Liver (tissue), 9 donors: ENCODE data around the gene KIF26A. TPM values are rescaled to one million over a fixed set of nuclear protein-coding genes. Genes with fewer than 3 reads are reported as not detected.

Experiments
- DNase-seq: peaks from one replicate; pipeline ENCODE4 v3.0.0-alpha.2; 2017; ENCODE audit warnings: low spot score
- H3K27ac ChIP-seq, 2 donors: one replicate each; pipeline ENCODE4 v1.7.0; 2013; ENCODE audit warnings: inconsistent platforms in 2 of 2, low read length in 2 of 2, control low read depth in 1 of 2, low read depth in 1 of 2, mild to moderate bottlenecking in 1 of 2
- H3K27me3 ChIP-seq, 4 donors: one replicate each; pipeline versions ENCODE4 v1.6.1 to v1.7.0; 2013; ENCODE audit warnings: low read length in 3 of 4, inconsistent platforms in 1 of 4, mild to moderate bottlenecking in 1 of 4, moderate library complexity in 1 of 4; ENCODE audit not compliant: control insufficient read depth in 4 of 4, insufficient read depth in 4 of 4
- H3K36me3 ChIP-seq, 4 donors: one replicate each; pipeline versions ENCODE4 v1.6.1 to v1.7.0; 2013; ENCODE audit warnings: low read length in 3 of 4, mild to moderate bottlenecking in 3 of 4, low read depth in 1 of 4, moderate library complexity in 1 of 4; ENCODE audit not compliant: control insufficient read depth in 4 of 4, insufficient read depth in 3 of 4
- H3K4me1 ChIP-seq, 4 donors: one replicate each; pipeline versions ENCODE4 v1.6.1 to v1.7.0; 2013; ENCODE audit warnings: low read length in 3 of 4, mild to moderate bottlenecking in 3 of 4, moderate library complexity in 1 of 4; ENCODE audit not compliant: control insufficient read depth in 4 of 4, insufficient read depth in 4 of 4
- H3K4me3 ChIP-seq, 3 donors: one replicate each; pipeline versions ENCODE4 v1.6.1 to v1.7.0; 2013; ENCODE audit warnings: low read length in 3 of 3, control low read depth in 1 of 3, low read depth in 1 of 3, mild to moderate bottlenecking in 1 of 3
- H3K9ac ChIP-seq, 2 donors: one replicate each; pipeline ENCODE4 v1.7.0; 2013; ENCODE audit warnings: low read length in 2 of 2, mild to moderate bottlenecking in 2 of 2, moderate library complexity in 2 of 2, control low read depth in 1 of 2, low read depth in 1 of 2
- H3K9me3 ChIP-seq, 4 donors: one replicate each; pipeline versions ENCODE4 v1.6.1 to v1.7.0; 2013; ENCODE audit warnings: low read length in 3 of 4; ENCODE audit not compliant: control insufficient read depth in 4 of 4
- EGR1 ChIP-seq, 2 donors: IDR thresholded peaks; 2 replicates each; pipeline ENCODE4 v1.6.1; 2016 to 2018; ENCODE audit warnings: antibody characterized with exemption in 2 of 2, low read depth in 2 of 2
- FOXA1 ChIP-seq: IDR thresholded peaks from 2 replicates; pipeline ENCODE4 v1.6.1; 2016; ENCODE audit warnings: antibody characterized with exemption
- FOXA2 ChIP-seq: IDR thresholded peaks from 2 replicates; pipeline ENCODE4 v1.6.1; 2016; ENCODE audit warnings: antibody characterized with exemption
- GABPA ChIP-seq, 2 donors: IDR thresholded peaks in 1 of 2; conservative IDR thresholded peaks in 1 of 2; 2 replicates each; pipeline ENCODE4 v1.6.1; 2016; ENCODE audit warnings: antibody characterized with exemption in 2 of 2, mild to moderate bottlenecking in 1 of 2, moderate library complexity in 1 of 2
- HNF4A ChIP-seq, 2 donors: conservative IDR thresholded peaks; 2 replicates each; pipeline ENCODE4 v1.6.1; 2016; ENCODE audit warnings: antibody characterized with exemption in 2 of 2, mild to moderate bottlenecking in 2 of 2
- HNF4G ChIP-seq: IDR thresholded peaks from 2 replicates; pipeline ENCODE4 v1.6.1; 2016; ENCODE audit warnings: antibody characterized with exemption
- JUND ChIP-seq, 2 donors: IDR thresholded peaks; 2 replicates each; pipeline ENCODE4 v1.6.1; 2016; ENCODE audit warnings: antibody characterized with exemption in 2 of 2
- NR2F2 ChIP-seq: IDR thresholded peaks from 2 replicates; pipeline ENCODE4 v1.6.1; 2016; ENCODE audit warnings: antibody characterized with exemption
- RAD21 ChIP-seq, 2 donors: IDR thresholded peaks; 2 replicates each; pipeline ENCODE4 v1.6.1; 2016; ENCODE audit warnings: antibody characterized with exemption in 2 of 2, mild to moderate bottlenecking in 2 of 2
- REST ChIP-seq: IDR thresholded peaks from 2 replicates; pipeline ENCODE4 v1.6.1; 2016; ENCODE audit warnings: antibody characterized with exemption, mild to moderate bottlenecking
- RXRA ChIP-seq, 2 donors: IDR thresholded peaks; 2 replicates each; pipeline ENCODE4 v1.6.1; 2017 to 2018; ENCODE audit warnings: antibody characterized with exemption in 2 of 2, mild to moderate bottlenecking in 1 of 2
- SP1 ChIP-seq: IDR thresholded peaks from 2 replicates; pipeline ENCODE4 v1.6.1; 2018; ENCODE audit warnings: antibody characterized with exemption, mild to moderate bottlenecking
- TAF1 ChIP-seq: conservative IDR thresholded peaks from 2 replicates; pipeline ENCODE4 v1.6.1; 2016; ENCODE audit warnings: antibody characterized with exemption, mild to moderate bottlenecking
- YY1 ChIP-seq: IDR thresholded peaks from 2 replicates; pipeline ENCODE4 v1.6.1; 2016; ENCODE audit warnings: antibody characterized with exemption, mild to moderate bottlenecking
- ZBTB33 ChIP-seq: IDR thresholded peaks from 2 replicates; pipeline ENCODE4 v1.6.1; 2016; ENCODE audit warnings: antibody characterized with exemption
- WGBS: extraction: QIAGEN DNeasy Blood & Tissue Kit; methylation state at CpG from one replicate; pipeline ENCODE4 v1.1.7; 2013; 5-methylcytosine and 5-hydroxymethylcytosine counted together
- polyA plus RNA-seq, 2 donors: library from polyadenylated mRNA; stranded (reverse) in 1 of 2; unstranded in 1 of 2; fragments of 200-250 nt in 1 of 2; fragments of >200 nt in 1 of 2; fragmentation: Nextera tagmentation in 1 of 2; extraction: Ambion mirVana in 1 of 2; gene quantifications; one replicate each; pipeline versions ENCODE4 v1.2.1 to v1.2.3, GENCODE V29; 2013 to 2015
- total RNA-seq, 2 donors: library from RNA; depleted of rRNA; stranded (reverse); fragments of >200 nt; gene quantifications; one replicate each; pipeline ENCODE4 v1.2.3, GENCODE V29; 2014
- TF ChIP-seq, protein P1 (sequence below): fragments of 150-350 bp; IDR thresholded peaks from 2 replicates; pipeline ENCODE4 v1.5.1; 2017; ENCODE audit warnings: improper control_type of control experiment, low read depth, low read length; ENCODE audit not compliant: missing input control
- TF ChIP-seq, protein P2 (sequence below): IDR thresholded peaks from 2 replicates; pipeline ENCODE4 v1.6.1; 2016; ENCODE audit warnings: antibody characterized with exemption
- TF ChIP-seq, protein P3 (sequence below): IDR thresholded peaks from 2 replicates; pipeline ENCODE4 v1.6.1; 2016; ENCODE audit warnings: antibody characterized with exemption
- donor health status: healthy.
- donor health status: healthy.
- donor health status: healthy.
- donor health status: healthy.
- donor health status: healthy.

Gene KIF26A
- total and polyA plus RNA-seq, 4 donors, result 0.07 to 10.2 (median 1.3) TPM

DNA sequence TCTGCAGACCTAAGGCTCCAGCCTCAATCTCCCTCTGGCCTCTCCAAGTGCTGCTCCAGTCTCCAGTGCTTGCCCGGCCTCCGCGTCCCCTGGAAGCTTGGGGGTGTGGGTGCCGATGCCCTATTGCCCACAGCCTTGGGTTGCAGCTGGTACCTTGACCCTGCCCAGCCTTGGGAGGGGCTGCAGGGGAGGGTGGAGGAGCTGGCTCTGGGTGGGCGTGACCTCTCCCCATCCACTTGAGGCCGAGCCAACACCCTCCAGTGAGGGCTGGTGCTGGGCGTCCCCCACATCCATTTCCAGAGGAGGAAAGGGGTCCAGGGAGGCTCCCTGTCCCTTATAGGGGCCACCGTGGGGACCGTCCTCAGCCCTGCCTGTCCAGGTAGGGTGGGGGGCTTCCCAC is 24.1 kb downstream of the KIF26A start:
- Histone ChIP-seq H3K36me3 (no peaks in the 10 kb centered on the region), H3K4me3 (no peak overlapping the region), H3K4me1 (no peaks in the 10 kb centered on the region), H3K9ac (no peak overlapping the region), H3K9me3 (no peaks in the 10 kb centered on the region), H3K27me3 (no peaks in the 10 kb centered on the region), H3K27ac (no peak overlapping the region)
- TF ChIP-seq ZBTB33 (no peak), FOXA1 (no peak), NR2F2 (no peak), HNF4A (conservative IDR thresholded peaks at IDR 0.05) (no peak), YY1 (no peak)
- TF ChIP-seq, protein P1, sequence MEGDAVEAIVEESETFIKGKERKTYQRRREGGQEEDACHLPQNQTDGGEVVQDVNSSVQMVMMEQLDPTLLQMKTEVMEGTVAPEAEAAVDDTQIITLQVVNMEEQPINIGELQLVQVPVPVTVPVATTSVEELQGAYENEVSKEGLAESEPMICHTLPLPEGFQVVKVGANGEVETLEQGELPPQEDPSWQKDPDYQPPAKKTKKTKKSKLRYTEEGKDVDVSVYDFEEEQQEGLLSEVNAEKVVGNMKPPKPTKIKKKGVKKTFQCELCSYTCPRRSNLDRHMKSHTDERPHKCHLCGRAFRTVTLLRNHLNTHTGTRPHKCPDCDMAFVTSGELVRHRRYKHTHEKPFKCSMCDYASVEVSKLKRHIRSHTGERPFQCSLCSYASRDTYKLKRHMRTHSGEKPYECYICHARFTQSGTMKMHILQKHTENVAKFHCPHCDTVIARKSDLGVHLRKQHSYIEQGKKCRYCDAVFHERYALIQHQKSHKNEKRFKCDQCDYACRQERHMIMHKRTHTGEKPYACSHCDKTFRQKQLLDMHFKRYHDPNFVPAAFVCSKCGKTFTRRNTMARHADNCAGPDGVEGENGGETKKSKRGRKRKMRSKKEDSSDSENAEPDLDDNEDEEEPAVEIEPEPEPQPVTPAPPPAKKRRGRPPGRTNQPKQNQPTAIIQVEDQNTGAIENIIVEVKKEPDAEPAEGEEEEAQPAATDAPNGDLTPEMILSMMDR, result no peak
- no peak for DNase-seq
- WGBS, result 84% methylated on average over 9 of the region's 9 CpGs

DNA sequence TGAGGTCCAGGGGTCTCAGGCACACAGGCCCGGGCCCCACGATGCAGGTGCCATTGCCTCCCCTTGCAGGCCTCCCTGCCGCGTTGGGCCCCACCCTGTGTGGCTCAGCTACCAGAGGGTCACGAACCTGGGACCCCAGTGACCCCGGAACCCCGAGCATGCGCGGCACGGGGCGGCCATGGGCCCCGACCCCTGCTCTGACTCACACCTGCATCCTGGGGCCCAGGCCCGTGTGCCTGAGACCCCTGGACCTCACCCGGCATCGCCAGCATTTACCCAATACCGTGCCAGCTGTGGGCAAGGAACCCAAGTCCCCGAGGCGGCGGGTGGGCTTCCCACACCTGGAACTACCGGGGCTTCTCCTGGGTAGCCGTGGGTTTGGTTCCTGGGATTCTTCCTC is 25.2 kb downstream of the KIF26A start:
- Histone ChIP-seq H3K4me3 (no peak overlapping the region), H3K9ac (no peak overlapping the region), H3K27ac (no peak overlapping the region), H3K9me3 (no peaks in the 10 kb centered on the region), H3K27me3 (no peaks in the 10 kb centered on the region), H3K4me1 (no peaks in the 10 kb centered on the region), H3K36me3 (no peaks in the 10 kb centered on the region)
- WGBS, result 80% methylated on average over 21 of the region's 21 CpGs
- DNase-seq, result no peak
- TF ChIP-seq RAD21 (IDR thresholded peaks at IDR 0.05) (no peak), NR2F2 (no peak), EGR1 (IDR thresholded peaks at IDR 0.05; ENCODE audit: low read depth in 2 of 2) (no peak), FOXA2 (no peak), HNF4G (no peak), TAF1 (no peak), RXRA (IDR thresholded peaks at IDR 0.05) (no peak), YY1 (no peak), REST (no peak), SP1 (no peak), FOXA1 (no peak), HNF4A (conservative IDR thresholded peaks at IDR 0.05) (no peak), GABPA (IDR thresholded peaks at IDR 0.05 in 1 of 2, conservative IDR thresholded peaks at IDR 0.05 in 1 of 2) (no peak), ZBTB33 (no peak), JUND (IDR thresholded peaks at IDR 0.05) (no peak)
- TF ChIP-seq, protein P2, sequence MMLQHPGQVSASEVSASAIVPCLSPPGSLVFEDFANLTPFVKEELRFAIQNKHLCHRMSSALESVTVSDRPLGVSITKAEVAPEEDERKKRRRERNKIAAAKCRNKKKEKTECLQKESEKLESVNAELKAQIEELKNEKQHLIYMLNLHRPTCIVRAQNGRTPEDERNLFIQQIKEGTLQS, result no peak
- TF ChIP-seq, protein P1, result no peak
- TF ChIP-seq, protein P3, sequence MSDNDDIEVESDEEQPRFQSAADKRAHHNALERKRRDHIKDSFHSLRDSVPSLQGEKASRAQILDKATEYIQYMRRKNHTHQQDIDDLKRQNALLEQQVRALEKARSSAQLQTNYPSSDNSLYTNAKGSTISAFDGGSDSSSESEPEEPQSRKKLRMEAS, result no peak
